Measurements from ENCODE around the gene GAMT.
"Not testable (repeated sequence)": the region's sequence is repeated elsewhere in the genome, so short reads cannot be mapped to it uniquely, and the experiment has no call there.

Gene GAMT

DNA sequence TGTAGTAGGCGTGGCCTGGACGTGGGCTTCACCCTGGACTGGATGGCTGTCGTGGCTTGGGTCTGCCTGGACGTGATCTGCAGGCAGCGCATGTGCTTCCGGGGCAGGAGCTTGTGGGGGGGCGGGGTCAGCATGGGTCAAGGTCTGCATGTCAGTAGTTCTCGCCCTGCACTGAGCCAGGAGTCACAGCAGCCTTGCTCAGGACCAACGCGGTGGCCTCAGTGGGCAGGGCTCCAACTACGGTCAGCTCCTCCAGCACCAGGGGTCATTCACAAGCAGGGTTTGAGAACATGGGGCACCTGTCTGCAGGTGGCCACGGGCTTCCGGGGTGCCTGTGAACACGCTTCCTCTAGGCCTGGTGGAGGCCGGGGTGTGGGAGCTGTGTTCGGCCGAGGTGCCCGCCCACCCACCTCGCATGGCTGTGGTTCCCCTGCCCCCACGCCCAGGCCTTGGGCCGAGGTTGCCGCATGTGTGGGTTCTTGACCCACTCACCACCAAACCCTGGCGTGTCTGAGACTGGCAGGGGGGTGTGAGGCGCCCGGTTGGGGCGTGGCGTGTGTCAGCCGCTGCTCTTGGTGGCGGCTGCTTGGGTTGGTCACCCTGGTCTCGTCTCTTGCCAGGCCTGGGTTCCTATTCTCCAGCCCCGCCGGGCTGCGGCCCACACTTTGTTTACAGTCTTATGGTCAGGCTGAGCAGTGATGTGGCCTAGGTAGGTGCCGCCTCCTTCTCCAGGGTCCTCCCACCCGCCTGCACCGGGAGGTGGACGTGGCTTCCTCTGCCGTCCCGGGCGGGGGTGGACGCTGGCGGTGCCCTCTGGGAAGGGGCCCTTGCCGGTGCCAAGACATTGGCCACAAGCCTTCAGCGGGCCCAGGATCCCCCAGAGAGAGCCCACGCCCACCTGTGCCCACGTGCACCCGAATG lies 32.0 kb upstream of the GAMT start:
- no peak for DNase-seq

GRCh38 chr19:1432507-1432887 lies 31.2 kb upstream of the GAMT start:
- no peak for DNase-seq

- DNase-seq, result no peak
Measured at GRCh38 chr19:1431759-1432506, 30.6 kb upstream of the GAMT start.

- DNase-seq, result no peak
Measured at GRCh38 chr19:1430246-1430645, 28.9 kb upstream of the GAMT start.

DNA sequence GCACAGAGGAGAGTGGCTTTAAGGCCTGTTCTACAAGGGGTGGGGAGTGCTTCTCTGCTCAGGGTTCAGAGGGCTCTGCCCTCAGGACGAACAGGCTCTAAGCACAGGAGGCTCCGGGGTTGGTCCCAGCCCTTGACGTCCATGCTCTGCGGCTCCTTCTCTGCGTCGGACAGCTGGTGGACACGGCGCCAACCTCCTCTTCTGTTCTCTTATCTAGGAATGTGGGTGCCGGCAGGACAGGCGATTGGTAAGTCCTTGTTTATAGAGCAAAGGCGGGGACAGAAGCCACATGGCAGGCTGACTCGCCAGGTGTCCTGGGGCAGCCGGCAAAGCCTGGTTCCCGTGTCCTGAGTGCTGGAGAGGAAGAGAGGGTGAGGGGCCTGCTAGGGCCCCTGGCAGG lies 28.4 kb upstream of the GAMT start:
- no peak for DNase-seq

GRCh38 chr19:1428738-1429391 lies 27.5 kb upstream of the GAMT start:
- no peak for DNase-seq

GRCh38 chr19:1427221-1427920 lies 26.0 kb upstream of the GAMT start:
- DNase-seq, result no peak

GRCh38 chr19:1426736-1427135 lies 25.4 kb upstream of the GAMT start:
- DNase-seq, result no peak

- DNase-seq, result no peak
Measured at GRCh38 chr19:1425902-1426301, 24.6 kb upstream of the GAMT start.

GRCh38 chr19:1425102-1425837 lies 23.9 kb upstream of the GAMT start:
- DNase-seq, result peak; percentile 27

GRCh38 chr19:1424192-1424955 lies 23.0 kb upstream of the GAMT start:
- no peak for DNase-seq

DNA sequence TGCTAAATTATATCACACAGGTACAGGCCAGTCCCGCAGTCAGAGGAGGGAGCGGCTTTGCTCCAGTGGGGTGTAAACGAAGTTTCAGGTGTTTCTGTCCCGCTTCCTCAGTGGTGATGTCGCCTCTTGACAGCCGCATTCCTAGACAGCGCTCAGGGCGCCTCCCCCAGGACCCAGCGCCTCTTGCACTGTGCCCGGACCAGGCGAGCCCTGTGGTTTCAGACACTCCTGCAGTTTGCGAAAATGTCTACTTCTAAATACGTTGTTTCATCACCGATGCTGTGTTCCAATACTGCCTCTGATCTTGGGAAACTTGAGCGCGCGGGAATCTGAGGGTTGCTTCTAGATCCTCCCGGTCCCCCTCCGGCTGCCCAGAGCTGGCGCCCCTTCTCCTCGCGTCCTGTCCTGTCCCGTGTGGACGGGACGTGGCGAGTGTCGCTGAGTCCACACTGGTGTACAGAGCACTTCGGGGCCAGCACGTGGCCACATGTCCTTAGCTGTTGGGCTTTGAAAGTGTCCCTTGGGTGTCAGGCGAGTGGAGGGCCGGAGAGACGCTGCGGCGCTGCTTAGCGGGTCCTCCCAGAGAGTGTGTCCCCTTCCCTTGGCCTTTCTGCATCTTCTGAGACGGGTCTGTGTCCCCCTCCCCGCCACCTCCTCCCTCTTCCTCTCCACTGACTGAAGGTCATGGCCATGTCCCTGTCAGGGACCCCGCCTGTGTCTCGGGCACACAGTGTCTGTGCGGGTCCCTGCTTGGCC lies 22.3 kb upstream of the GAMT start:
- DNase-seq, result no peak

DNA sequence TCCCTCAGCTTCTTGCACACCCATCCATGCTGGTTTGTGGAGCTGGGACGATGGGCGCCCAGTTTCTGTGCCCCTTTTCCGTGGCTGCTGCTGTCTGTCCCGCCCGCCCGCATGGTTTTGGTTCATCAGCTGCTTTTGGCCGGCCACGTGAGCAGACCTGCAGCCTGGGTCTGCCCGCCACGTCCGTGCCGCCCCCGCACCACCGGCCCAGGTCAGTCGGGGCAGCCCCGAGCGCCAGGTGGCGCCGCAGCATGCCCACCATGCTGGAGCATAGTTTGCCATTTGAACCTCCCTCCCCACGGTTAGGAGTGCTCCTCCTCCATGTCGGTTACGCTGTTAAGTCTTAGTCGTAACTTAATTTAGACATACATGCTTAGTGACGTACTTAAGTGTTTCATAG lies 21.6 kb upstream of the GAMT start:
- no peak for DNase-seq

DNA sequence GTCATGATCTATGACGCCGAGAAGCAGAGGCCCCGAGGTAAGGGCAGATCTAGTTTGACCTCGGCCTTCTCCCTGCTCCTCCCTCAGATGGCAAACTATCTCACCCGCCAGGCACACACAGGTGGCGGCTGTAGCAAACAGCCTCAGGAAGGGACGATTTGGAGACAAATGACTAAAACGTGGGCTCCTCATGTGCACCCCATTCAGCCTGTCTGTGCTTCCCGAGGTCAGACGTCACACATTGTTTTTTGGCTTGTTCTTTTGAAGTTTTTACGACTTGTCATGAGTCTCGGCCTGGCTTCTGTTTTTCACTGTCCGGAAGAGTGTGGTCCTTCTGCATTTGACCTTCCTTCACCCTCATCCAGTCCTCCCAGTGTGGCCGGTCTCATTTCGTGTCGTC lies 21.0 kb upstream of the GAMT start:
- no peak for DNase-seq

DNA sequence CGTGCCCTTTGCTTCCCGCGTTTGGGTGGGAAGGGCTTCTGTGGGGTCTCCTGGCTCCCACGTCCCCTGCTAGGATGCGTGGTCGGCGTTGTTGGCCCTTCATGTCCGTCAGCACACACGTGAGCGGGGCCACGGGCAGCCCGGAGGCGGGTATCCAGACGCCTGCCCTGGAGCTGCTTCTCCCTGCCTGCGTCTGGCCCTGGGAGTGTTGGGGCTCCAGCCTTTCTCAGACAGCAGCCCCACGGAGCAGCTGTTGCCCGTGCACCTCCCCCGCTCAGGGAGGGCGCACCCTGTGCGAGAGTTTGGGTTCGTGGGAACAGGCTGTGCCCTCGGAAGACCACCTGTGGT lies 20.6 kb upstream of the GAMT start:
- no peak for DNase-seq

DNA sequence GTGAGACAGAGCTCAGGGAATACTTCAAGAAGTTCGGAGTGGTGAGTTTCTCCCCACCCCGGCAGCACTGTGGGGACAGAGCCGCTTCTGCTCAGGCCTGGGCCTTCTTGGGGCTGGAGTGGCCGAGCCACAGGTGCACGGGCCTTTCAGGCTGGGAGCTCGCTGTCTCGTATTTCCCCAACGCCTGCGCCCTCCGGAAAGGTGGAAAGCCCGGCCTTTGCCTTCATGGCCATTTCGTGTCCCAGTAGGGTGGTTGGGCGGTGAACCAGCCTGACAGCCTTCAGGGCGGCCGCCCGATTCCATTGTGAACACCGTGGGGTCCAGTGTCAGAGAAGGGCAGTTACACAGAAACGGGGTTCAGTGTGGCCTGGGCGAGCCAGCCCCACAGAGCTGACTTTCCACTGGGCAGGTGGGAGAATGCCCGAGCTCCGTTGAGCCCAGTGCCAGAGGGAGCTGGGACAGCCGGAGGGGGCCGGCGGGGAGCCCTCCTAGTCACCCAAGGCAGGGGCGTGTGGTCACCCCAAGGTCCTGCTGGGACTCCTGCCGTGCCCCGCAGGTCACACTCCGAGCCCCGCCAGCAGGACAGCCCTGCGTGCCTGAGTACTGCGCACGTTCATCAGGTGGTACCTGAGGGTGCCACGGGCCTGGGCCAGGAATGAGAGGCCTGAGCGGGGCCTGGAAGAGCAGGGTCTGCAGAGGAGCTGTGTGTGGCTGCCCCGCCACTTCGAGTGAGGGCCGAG lies 20.0 kb upstream of the GAMT start:
- DNase-seq, result no peak

- DNase-seq, result no peak
Measured at GRCh38 chr19:1420590-1420989, 19.2 kb upstream of the GAMT start.

- DNase-seq, result not testable (repeated sequence)
Measured at GRCh38 chr19:1420085-1420484, 18.7 kb upstream of the GAMT start.

- DNase-seq, result no peak
Measured at GRCh38 chr19:1418951-1419738, 17.8 kb upstream of the GAMT start.

DNA sequence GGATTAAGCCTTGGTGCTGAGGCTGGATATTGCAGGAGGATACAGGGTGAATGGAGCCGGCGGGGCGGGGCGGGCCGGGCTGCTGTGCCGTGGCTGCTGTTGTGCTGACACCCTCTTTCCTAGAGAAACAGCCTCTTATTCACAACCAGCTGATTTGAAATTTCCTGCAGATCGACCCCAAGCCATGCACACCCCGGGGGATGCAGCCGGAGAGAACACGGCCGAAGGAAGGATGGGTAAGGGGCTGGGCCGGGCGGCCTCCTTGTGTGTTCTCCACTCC lies 17.1 kb upstream of the GAMT start:
- no peak for DNase-seq

All from fibroblast of skin of right biceps (primary cell).